ENCODE measurements around the gene CHD6.

Gene CHD6

GRCh38 chr20:41592516-41593216 is 25.5 kb downstream of the CHD6 start:
- in situ Hi-C loops (cut with MboI; ENCODE audit: low sequenced_read_pairs): no loop called here

GRCh38 chr20:41587956-41588355 is 30.2 kb downstream of the CHD6 start:
- in situ Hi-C loops (cut with MboI; ENCODE audit: low sequenced_read_pairs): no loop called here

GRCh38 chr20:41587523-41587922 is 30.7 kb downstream of the CHD6 start:
- in situ Hi-C loops (cut with MboI; ENCODE audit: low sequenced_read_pairs): no loop called here

- in situ Hi-C loops (cut with MboI; ENCODE audit: low sequenced_read_pairs): no loop called here
These were observed 31.4 kb downstream of the CHD6 start for GRCh38 chr20:41586772-41587171.

GRCh38 chr20:41580350-41580749 is 37.8 kb downstream of the CHD6 start:
- in situ Hi-C loops (cut with MboI; ENCODE audit: low sequenced_read_pairs): no loop called here

- in situ Hi-C loops (cut with MboI; ENCODE audit: low sequenced_read_pairs): no loop called here
These were observed 40.8 kb downstream of the CHD6 start for GRCh38 chr20:41577129-41578009.

- in situ Hi-C loops (cut with MboI; ENCODE audit: low sequenced_read_pairs): no loop called here
These were observed 42.8 kb downstream of the CHD6 start for GRCh38 chr20:41575412-41575811.

- in situ Hi-C loops (cut with MboI; ENCODE audit: low sequenced_read_pairs): no loop called here
These were observed 43.3 kb downstream of the CHD6 start for GRCh38 chr20:41574802-41575389.

GRCh38 chr20:41573955-41574354 is 44.2 kb downstream of the CHD6 start:
- in situ Hi-C loops (cut with MboI; ENCODE audit: low sequenced_read_pairs): no loop called here

GRCh38 chr20:41572010-41572572 is 46.1 kb downstream of the CHD6 start:
- in situ Hi-C loops (cut with MboI; ENCODE audit: low sequenced_read_pairs): no loop called here

GRCh38 chr20:41571006-41571405 is 47.2 kb downstream of the CHD6 start:
- in situ Hi-C loops (cut with MboI; ENCODE audit: low sequenced_read_pairs): no loop called here

GRCh38 chr20:41570557-41570956 is 47.6 kb downstream of the CHD6 start:
- in situ Hi-C loops (cut with MboI; ENCODE audit: low sequenced_read_pairs): no loop called here

GRCh38 chr20:41567615-41568014 is 50.6 kb downstream of the CHD6 start:
- in situ Hi-C loops (cut with MboI; ENCODE audit: low sequenced_read_pairs): no loop called here

GRCh38 chr20:41566896-41567527 is 51.2 kb downstream of the CHD6 start:
- in situ Hi-C loops (cut with MboI; ENCODE audit: low sequenced_read_pairs): no loop called here

- in situ Hi-C loops (cut with MboI; ENCODE audit: low sequenced_read_pairs): no loop called here
These were observed 55.1 kb downstream of the CHD6 start for GRCh38 chr20:41563087-41563486.

- in situ Hi-C loops (cut with MboI; ENCODE audit: low sequenced_read_pairs): no loop called here
These were observed 57.2 kb downstream of the CHD6 start for GRCh38 chr20:41560970-41561369.

GRCh38 chr20:41559658-41560057 is 58.5 kb downstream of the CHD6 start:
- in situ Hi-C loops (cut with MboI; ENCODE audit: low sequenced_read_pairs): no loop called here

- in situ Hi-C loops (cut with MboI; ENCODE audit: low sequenced_read_pairs): no loop called here
These were observed 64.9 kb downstream of the CHD6 start for GRCh38 chr20:41553142-41553879.

- in situ Hi-C loops (cut with MboI; ENCODE audit: low sequenced_read_pairs): no loop called here
These were observed 65.7 kb downstream of the CHD6 start for GRCh38 chr20:41552295-41553068.
